ENCODE results near the gene TRIM39.

The TRIM39 gene

DNA sequence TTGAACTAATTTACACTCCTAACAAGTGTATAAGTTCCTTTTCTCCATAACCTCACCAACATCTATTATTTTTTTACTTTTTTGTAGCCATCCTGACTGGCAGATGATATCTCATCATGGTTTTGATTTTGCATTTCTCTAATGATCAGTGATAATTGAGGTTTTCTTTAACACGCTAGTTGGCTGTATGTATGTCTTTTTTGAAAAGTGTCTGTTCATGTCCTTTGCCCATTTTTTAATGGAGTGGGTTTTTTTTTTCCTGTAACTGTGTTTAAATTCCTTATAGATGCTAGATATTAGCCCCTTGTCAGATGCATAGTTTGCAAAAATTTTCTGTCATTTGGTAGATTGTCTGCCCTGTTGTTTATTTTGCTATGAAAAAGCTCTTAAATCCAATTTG is 39.6 kb upstream of the TRIM39 start:
- Histone ChIP-seq H3K9me3 (ENCODE audit: control insufficient read depth, insufficient read depth, low read length) (peaks cover 43% of the 10 kb centered on the region), H3K4me3 (ENCODE audit: low read length) (no peak overlapping the region)
- TF ChIP-seq, protein P1, sequence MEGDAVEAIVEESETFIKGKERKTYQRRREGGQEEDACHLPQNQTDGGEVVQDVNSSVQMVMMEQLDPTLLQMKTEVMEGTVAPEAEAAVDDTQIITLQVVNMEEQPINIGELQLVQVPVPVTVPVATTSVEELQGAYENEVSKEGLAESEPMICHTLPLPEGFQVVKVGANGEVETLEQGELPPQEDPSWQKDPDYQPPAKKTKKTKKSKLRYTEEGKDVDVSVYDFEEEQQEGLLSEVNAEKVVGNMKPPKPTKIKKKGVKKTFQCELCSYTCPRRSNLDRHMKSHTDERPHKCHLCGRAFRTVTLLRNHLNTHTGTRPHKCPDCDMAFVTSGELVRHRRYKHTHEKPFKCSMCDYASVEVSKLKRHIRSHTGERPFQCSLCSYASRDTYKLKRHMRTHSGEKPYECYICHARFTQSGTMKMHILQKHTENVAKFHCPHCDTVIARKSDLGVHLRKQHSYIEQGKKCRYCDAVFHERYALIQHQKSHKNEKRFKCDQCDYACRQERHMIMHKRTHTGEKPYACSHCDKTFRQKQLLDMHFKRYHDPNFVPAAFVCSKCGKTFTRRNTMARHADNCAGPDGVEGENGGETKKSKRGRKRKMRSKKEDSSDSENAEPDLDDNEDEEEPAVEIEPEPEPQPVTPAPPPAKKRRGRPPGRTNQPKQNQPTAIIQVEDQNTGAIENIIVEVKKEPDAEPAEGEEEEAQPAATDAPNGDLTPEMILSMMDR (IDR thresholded peaks at IDR 0.05; ENCODE audit: low read depth, low read length, poor library complexity, severe bottlenecking): no peak
- no peak for TF ChIP-seq EZH2phosphoT487 (IDR thresholded peaks at IDR 0.05; ENCODE audit: borderline replicate concordance, low read length)

DNA sequence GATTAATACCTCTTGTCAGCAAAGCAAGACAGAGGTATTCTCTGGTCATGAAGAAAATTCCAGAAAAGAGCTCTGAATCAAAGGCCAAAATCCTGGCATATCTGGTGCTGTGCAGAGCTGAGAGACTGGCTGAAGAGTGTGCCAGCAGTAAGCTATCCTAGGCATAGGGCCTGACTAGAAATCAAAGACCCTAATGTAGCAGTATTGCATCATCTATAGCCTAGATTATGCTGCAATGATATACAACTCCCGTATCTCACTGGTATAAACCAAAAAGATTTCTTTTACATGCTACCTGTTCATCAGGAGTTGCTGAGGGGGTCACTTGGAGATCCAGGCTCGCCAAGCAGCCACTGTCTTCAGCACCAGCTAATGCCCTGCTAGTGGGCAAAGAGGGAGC is 30.9 kb upstream of the TRIM39 start:
- peaks cover 57% of the 10 kb centered on the region for H3K36me3 ChIP-seq (ENCODE audit: control insufficient read depth, low read length)

More for the DNA sequence above, 39.6 kb upstream of the TRIM39 start:
- no peak overlapping the region for H3K27ac ChIP-seq (ENCODE audit: low read depth, low read length)
- H3K36me3 ChIP-seq (ENCODE audit: control insufficient read depth, low read length): peaks cover 37% of the 10 kb centered on the region
- no peaks in the 10 kb centered on the region for H3K79me2 ChIP-seq (ENCODE audit: control insufficient read depth, low read length)
- H3K27me3 ChIP-seq (ENCODE audit: control insufficient read depth, low read length): no peaks in the 10 kb centered on the region
- H3K4me1 ChIP-seq (ENCODE audit: control insufficient read depth, low read length): no peaks in the 10 kb centered on the region
- no peaks in the 10 kb centered on the region for H4K20me1 ChIP-seq (ENCODE audit: control insufficient read depth, insufficient read depth, low read depth, low read length)
- no peaks in the 10 kb centered on the region for H3K9me2 ChIP-seq (replicated peaks; ENCODE audit: control insufficient read depth, low read length)
- H3K4me2 ChIP-seq (ENCODE audit: low read length): no peak overlapping the region
- H3F3A ChIP-seq (ENCODE audit: control insufficient read depth, insufficient read depth): no peaks in the 10 kb centered on the region

DNA sequence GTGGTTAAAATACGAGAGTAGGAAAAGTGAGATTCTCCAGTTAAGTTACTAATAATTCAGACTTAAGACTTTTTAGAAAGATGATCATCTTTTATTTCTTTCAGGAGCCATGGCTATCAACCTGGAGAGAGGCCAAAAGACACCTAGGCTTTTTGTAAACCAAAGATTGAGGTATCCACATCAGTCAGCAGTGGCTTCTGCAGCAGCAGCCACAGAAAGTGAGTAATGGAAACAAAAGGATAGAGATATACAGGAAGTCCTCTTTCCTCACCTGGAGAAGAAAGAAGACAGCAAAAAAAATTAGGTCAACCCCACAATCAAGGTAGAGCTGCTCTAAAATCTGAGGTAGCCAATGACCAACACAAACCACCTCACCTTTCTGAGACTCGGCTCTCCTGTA is 22.7 kb upstream of the TRIM39 start:
- no peaks in the 10 kb centered on the region for H3K9me2 ChIP-seq (replicated peaks; ENCODE audit: control insufficient read depth, low read length)
- no peak for TF ChIP-seq EZH2phosphoT487 (IDR thresholded peaks at IDR 0.05; ENCODE audit: borderline replicate concordance, low read length)
- TF ChIP-seq, protein P1 (IDR thresholded peaks at IDR 0.05; ENCODE audit: low read depth, low read length, poor library complexity, severe bottlenecking): no peak
- no peaks in the 10 kb centered on the region for H4K20me1 ChIP-seq (ENCODE audit: control insufficient read depth, insufficient read depth, low read depth, low read length)
- H3K4me3 ChIP-seq (ENCODE audit: low read length): no peak overlapping the region
- no peak overlapping the region for H3K27ac ChIP-seq (ENCODE audit: low read depth, low read length)
- no peaks in the 10 kb centered on the region for H3F3A ChIP-seq (ENCODE audit: control insufficient read depth, insufficient read depth)
- no peaks in the 10 kb centered on the region for H3K27me3 ChIP-seq (ENCODE audit: control insufficient read depth, low read length)
- no peaks in the 10 kb centered on the region for H3K4me1 ChIP-seq (ENCODE audit: control insufficient read depth, low read length)
- H3K36me3 ChIP-seq (ENCODE audit: control insufficient read depth, low read length): peaks cover 69% of the 10 kb centered on the region
- no peaks in the 10 kb centered on the region for H3K9me3 ChIP-seq (ENCODE audit: control insufficient read depth, insufficient read depth, low read length)
- H3K79me2 ChIP-seq (ENCODE audit: control insufficient read depth, low read length): peaks cover 66% of the 10 kb centered on the region
- H3K4me2 ChIP-seq (ENCODE audit: low read length): no peak overlapping the region

More for the DNA sequence above, 30.9 kb upstream of the TRIM39 start:
- Histone ChIP-seq H3K4me3 (ENCODE audit: low read length) (no peak overlapping the region), H3K4me2 (ENCODE audit: low read length) (no peak overlapping the region), H3K4me1 (ENCODE audit: control insufficient read depth, low read length) (no peaks in the 10 kb centered on the region), H3K27ac (ENCODE audit: low read depth, low read length) (no peak overlapping the region), H3F3A (ENCODE audit: control insufficient read depth, insufficient read depth) (no peaks in the 10 kb centered on the region), H4K20me1 (ENCODE audit: control insufficient read depth, insufficient read depth, low read depth, low read length) (no peaks in the 10 kb centered on the region), H3K9me3 (ENCODE audit: control insufficient read depth, insufficient read depth, low read length) (no peaks in the 10 kb centered on the region), H3K27me3 (ENCODE audit: control insufficient read depth, low read length) (no peaks in the 10 kb centered on the region), H3K79me2 (ENCODE audit: control insufficient read depth, low read length) (peaks cover 11% of the 10 kb centered on the region; the same call in 1 of the 2 replicates), H3K9me2 (replicated peaks; ENCODE audit: control insufficient read depth, low read length) (no peaks in the 10 kb centered on the region)
- TF ChIP-seq, protein P1 (IDR thresholded peaks at IDR 0.05; ENCODE audit: low read depth, low read length, poor library complexity, severe bottlenecking): no peak
- TF ChIP-seq EZH2phosphoT487 (IDR thresholded peaks at IDR 0.05; ENCODE audit: borderline replicate concordance, low read length): no peak
